GM20431 (cell line): Measurements from ENCODE around the gene EEF1AKMT3.

Experiments used
- in situ Hi-C: fragments of 300-500 bp; cut with MseI, MboI; formaldehyde crosslinking; loops from one replicate; pipeline ENCODE4 v1.15.0; 2020; ENCODE audit warnings: low sequenced_read_pairs; ENCODE audit not compliant: unreplicated experiment

Gene EEF1AKMT3

GRCh38 chr12:57772429-57773322 lies at the start of gene EEF1AKMT3:
Gene EEF1AKMT3 (plus strand): TSS chr12:57772614. CDS start chr12:57772725, 111 bp downstream.
- in situ Hi-C loops: no loop called here

DNA sequence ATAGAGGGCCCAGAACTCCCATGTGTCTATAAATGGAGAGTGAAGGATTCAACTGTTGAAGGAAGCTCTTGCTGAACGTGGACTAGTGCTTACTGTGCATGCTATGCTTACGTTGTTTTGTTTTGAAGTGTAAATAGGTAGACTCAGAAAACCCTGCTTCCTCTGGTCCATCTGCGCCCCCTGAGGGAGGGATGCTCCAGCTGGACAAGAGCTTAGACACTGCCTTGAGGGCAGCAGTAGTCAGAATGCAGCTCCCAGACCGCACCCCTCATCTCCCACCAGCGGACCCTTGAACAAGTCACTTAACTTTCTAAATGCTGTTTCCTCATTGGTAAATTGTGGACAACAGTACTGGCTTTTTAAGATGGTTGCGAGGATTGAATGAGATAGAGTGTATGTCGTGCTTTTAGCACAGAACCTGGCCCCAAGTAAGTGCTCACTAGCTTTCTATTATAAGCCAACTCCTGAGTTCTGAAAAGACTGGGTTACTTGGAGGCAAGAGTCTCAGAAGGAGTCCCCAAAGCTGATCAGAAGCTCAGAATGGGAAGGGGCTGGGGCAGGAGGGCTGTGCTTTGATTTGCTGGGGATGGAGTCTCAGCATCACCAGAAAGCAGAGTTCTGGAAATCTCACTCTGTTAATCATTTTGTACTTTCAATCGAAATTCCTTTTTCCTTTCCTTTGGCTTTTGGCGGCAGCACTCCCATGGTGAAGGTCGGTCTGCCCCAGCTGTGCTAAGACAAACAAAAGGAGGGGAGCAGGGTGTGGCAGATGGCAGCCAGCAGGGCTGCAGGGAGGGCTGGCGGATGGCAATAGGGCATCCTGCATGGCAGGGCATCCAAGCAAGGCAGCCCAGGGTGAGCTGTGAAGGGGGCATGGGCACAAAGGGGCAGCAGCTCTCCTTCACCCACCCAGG lies 49.4 kb upstream of the EEF1AKMT3 start:
- in situ Hi-C loops: no loop called here

- in situ Hi-C loops: no loop called here
Observed at GRCh38 chr12:57723630-57723962, 48.8 kb upstream of the EEF1AKMT3 start.

DNA sequence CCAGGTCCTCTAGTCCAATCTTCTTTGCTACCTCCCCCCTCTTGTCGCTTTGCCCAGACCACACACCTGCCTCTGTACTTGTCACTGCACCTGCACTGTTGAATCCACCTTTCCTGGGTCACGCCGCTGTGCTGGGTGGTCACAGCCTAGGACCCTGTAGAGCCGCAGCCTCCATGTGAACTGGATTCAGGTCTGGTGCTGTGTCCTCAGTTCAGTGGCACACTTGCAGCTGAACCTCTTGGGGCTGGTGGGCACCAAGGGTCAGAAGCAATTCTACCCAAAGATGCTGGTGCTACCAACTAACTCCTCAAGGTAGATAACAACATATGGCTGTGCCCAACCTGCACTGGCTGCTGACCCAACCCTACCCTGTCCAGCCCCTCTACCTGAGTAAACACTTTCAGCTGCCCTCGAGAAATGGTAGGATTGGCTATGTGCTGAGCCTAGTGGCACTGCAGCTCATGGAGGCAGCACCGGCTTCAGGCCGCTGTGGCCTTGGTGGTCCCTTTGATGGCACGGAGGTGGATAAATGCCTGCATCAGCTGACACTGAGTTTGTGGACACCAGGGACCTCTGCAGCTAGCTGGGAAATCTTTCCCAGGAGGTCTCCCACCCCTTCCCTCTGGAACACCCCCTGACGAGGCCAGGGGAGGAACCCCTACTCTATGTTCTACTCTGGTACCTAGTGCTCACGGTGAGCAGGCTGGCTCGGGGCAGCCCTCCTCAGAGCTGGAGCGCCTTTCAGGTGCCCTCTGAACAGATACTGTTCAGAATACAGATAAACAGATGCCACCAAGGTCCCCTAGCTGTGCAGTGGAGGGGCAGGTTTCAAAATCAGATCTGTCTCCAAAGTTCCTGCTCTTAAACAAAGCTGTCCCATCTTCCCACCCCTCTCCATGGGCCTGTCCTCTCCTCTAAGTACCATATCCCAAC lies 48.1 kb upstream of the EEF1AKMT3 start:
- in situ Hi-C loops: no loop called here

DNA sequence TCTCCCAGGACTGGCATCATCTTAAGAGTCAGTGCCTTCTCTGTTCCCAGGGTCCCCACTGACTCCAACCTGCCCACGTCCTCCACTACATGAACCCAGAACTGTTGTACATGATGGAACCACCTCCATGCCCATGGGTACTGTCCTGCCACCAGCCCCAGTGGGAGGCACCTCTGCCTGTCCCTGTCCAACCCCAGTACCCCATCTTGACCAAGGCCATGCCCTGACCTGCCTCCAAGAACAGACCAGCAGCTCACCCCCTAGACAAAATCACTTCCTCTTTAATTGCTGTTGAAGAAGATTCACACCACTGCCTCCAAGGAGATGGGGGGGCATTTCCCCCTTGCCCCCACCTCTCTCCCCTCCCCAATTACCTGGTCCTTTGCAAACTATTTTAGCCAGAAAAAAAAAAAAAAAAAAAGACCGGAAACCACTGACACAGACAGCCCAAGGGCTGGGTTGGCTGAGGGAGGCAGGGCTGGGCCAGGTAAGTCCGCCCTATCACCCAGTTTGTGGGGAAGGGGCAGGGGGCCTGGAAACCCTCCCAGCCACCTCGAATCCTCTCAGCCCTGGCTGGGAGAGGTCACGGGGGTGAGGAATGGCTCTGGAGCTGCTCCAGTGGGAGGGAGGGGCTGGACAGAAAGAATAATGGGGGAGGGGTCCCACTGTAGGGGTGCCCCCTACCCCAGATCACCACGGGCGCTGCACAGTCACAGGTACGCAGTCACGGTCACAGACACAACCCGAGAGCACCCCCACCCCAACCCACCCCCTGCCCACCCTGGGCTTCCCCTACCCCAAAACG lies 47.3 kb upstream of the EEF1AKMT3 start:
- in situ Hi-C loops: no loop called here

DNA sequence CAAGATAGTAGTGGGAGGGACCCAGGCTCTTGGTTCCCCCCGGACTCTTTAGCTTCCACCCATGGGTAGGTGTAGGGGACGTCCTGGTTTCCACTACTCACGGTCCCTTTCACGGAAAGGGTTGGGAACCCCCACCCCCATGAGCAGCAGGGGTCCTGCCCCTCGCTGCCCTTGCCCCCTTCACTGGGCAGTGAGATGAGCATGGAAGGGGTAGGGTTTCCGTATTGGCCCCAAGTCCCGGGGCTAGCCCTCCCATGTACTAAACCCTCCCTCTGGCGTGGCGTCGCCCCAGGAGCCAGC lies 46.6 kb upstream of the EEF1AKMT3 start:
- in situ Hi-C loops: no loop called here

- in situ Hi-C loops: no loop called here
Observed at GRCh38 chr12:57726151-57726883, 46.1 kb upstream of the EEF1AKMT3 start.

GRCh38 chr12:57726884-57727757 lies 45.3 kb upstream of the EEF1AKMT3 start:
- in situ Hi-C loops: no loop called here

- in situ Hi-C loops: no loop called here
Observed at GRCh38 chr12:57727758-57728395, 44.5 kb upstream of the EEF1AKMT3 start.

DNA sequence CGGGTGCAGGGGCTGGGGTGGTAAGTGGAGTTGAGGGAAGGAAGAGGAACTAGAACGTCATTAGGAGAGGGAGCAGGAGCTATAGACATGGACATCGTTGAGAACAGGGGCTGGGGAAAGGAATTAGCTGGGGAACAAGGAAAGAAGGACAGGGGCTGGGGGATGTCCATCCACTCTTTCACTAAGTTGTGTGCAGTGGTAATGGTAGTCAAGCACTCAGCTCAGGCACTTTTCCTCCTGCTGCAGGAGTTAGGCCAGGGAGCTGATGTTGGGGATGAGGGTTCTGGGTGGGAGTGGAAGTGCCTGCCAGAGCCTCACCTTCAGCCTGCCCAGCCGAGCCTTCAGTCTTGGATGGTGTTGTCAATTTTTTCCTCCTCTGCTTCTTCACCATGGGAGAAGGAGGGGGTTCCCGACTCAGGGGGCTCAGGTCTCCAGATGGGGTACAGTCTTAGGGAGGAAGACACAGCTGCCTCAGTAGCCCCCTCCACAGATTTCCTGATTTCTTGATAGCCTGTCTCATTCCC lies 43.0 kb upstream of the EEF1AKMT3 start:
- in situ Hi-C loops: no loop called here

DNA sequence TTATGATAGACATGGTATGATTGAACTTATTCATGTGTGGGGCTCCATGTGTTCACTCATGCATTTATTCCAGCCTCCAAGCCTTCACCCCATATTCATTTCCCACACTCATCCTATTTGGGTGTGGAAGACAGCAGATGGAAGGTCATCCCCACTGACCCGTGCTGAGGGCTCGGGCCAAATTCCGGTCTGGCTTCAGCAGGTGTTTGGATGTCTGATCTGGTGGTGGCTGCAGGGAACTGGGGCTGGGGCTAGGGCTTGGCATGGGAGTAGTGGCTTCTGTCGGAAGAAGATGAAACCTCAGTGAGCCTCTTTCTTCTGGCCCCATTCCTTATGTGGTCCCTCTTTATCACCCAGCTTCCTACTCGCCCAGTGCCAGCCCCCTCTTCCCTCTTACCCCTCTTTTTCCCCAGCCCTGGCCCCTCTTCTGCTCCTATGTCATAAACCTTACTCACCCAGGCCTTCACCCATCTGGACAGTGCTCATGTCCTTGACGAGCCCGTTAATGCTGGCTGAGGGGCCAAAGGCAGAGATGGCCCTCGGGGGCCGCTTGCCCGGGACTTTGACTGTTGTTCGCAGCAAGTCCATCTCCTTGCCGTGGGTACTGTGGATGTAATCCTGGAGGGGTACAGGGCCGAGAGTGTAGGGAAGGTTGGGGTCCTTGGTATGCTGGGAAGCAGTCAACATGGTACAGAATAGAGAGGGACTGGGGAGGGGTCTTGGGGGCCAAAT lies 41.9 kb upstream of the EEF1AKMT3 start:
- in situ Hi-C loops: no loop called here

DNA sequence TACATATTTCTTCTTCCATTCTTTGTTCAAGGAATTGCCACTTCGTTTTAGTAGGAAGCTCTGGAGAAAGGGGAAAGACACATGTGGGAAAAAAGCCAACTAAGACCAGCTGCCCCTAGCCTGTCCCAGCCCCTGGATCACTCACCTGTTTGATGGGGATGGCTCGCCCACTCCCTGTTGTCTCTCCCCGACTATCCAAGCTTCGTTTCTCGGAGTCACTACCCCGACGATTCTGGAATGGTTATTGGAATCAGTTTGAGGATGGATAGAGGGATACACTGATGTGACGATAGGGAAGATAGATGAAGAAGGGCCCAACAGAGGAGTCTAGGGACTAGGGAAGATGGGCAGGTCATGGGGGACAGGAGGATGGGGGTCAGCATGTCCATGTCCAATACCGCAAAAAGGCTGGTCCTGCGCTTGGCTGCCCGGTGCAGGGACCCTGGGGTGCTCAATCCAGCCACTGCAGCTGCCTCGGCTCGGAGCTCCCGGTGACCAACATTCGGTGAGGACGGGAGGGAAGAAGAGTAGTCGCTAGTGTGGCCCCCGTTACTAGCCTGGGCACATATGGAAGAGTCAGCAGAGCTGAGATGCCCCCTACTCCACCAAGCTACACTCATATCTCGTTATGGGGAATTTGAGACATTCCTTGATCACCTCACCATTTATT lies 40.9 kb upstream of the EEF1AKMT3 start:
- in situ Hi-C loops: no loop called here

GRCh38 chr12:57732270-57732669 lies 40.1 kb upstream of the EEF1AKMT3 start:
- in situ Hi-C loops: no loop called here

GRCh38 chr12:57732726-57733593 lies 39.5 kb upstream of the EEF1AKMT3 start:
- in situ Hi-C loops: no loop called here

- in situ Hi-C loops: no loop called here
Observed at GRCh38 chr12:57733928-57734327, 38.5 kb upstream of the EEF1AKMT3 start.
